ENCODE results near the gene CYP4B1. TPM values are rescaled to one million over a fixed set of nuclear protein-coding genes. Genes with fewer than 3 reads are reported as not detected.

Gene CYP4B1
- total and polyA plus RNA-seq, 2 donors (not counting 3 experiments of a cell fraction or from before 2014, with no cell fraction given): not detected

GRCh38 chr1:46793126-46793525 lies 5.7 kb upstream of the CYP4B1 start:
- H3K79me2 ChIP-seq (ENCODE audit: control insufficient read depth, insufficient read depth, low read length): no peaks in the 10 kb centered on the region
- no peak overlapping the region for H3K9ac ChIP-seq (replicated peaks; ENCODE audit: extremely low read depth, insufficient read depth, low read length)
- H4K20me1 ChIP-seq (replicated peaks; ENCODE audit: control insufficient read depth, extremely low read depth, insufficient read depth, low read length): no peaks in the 10 kb centered on the region
- no peaks in the 10 kb centered on the region for H3K4me1 ChIP-seq (ENCODE audit: control insufficient read depth, extremely low read depth, insufficient read depth, low read length)
- dilution Hi-C loops (cut with MboI; ENCODE audit: extremely low pct_ligation_motif_present, low sequenced_read_pairs): no loop called here
- FAIRE-seq (no peak), DNase-seq (ENCODE audit: low read depth, low spot score) (no peak)
- ChIA-PET CTCF (no interaction called here), POLR2A (no interaction called here)
- no peak overlapping the region for H3K4me3 ChIP-seq (replicated peaks in 1 of 3; ENCODE audit: insufficient read depth in 1 of 3, low read depth in 1 of 3, low read length in 3 of 3)
- no peaks in the 10 kb centered on the region for H3K27me3 ChIP-seq (ENCODE audit: control insufficient read depth in 2 of 2, insufficient read depth in 2 of 2, low read length in 2 of 2)
- intact Hi-C loops (cut with micrococcal nuclease): no loop called here
- no TSS peak for BruUV-seq (replicated peaks)
- no peaks in the 10 kb centered on the region for H3K9me3 ChIP-seq (replicated peaks; ENCODE audit: control insufficient read depth, insufficient read depth, low read length)
- H3K27ac ChIP-seq (ENCODE audit: insufficient read depth, low read depth, low read length): no peak overlapping the region
- H2AFZ ChIP-seq (ENCODE audit: low read depth, low read length): no peak overlapping the region
- H3K4me2 ChIP-seq (ENCODE audit: insufficient read depth, low read length): no peak overlapping the region
- TF ChIP-seq GATA2 (IDR thresholded peaks at IDR 0.05; ENCODE audit: insufficient read depth, insufficient read length, low read depth, low read length): no peak
- no peak for TF ChIP-seq MAX (IDR thresholded peaks at IDR 0.05; ENCODE audit: insufficient read depth, insufficient read length)
- TF ChIP-seq CTCF (IDR thresholded peaks at IDR 0.05; ENCODE audit: extremely low read depth in 1 of 2, insufficient read depth in 1 of 2, low read depth in 1 of 2, low read length in 2 of 2): no peak
- TF ChIP-seq MYC (IDR thresholded peaks at IDR 0.05; ENCODE audit: low read depth, low read length): no peak
- no peak for TF ChIP-seq POLR2AphosphoS5 (IDR thresholded peaks at IDR 0.05; ENCODE audit: insufficient read depth, low read depth, low read length)
- no peak for TF ChIP-seq FOS (IDR thresholded peaks at IDR 0.05; ENCODE audit: borderline replicate concordance, insufficient read depth, low read length)
- no peak for TF ChIP-seq POLR2A (IDR thresholded peaks at IDR 0.05; ENCODE audit: low read depth, low read length)
- TF ChIP-seq EZH2 (IDR thresholded peaks at IDR 0.05; ENCODE audit: borderline replicate concordance, low read depth, low read length, severe bottlenecking): no peak
- TF ChIP-seq JUN (IDR thresholded peaks at IDR 0.05; ENCODE audit: borderline replicate concordance, insufficient read depth, insufficient read length, low read depth): no peak
- H3K9me1 ChIP-seq (replicated peaks; ENCODE audit: control insufficient read depth, extremely low read depth, insufficient read depth, low read length): no peaks in the 10 kb centered on the region
- no peaks in the 10 kb centered on the region for H3K36me3 ChIP-seq (ENCODE audit: control insufficient read depth in 2 of 2, extremely low read depth in 1 of 2, insufficient read depth in 2 of 2, low read length in 2 of 2)
